ENCODE results near the gene LAPTM5. TPM values are rescaled to one million over a fixed set of nuclear protein-coding genes. Genes with fewer than 3 reads are reported as not detected.

Gene LAPTM5
- total and polyA plus RNA-seq, 2 of the 13 experiments (the other 11 are each of a cell fraction or from before 2014, with no cell fraction given), result 0.41 to 0.86 TPM

- H4K20me1 ChIP-seq (ENCODE audit: insufficient read depth, low read length), result no peaks in the 10 kb centered on the region
- no peak overlapping the region for H3K27ac ChIP-seq (ENCODE audit: extremely low read length, insufficient read depth, low read length)
- no peak overlapping the region for H3K9ac ChIP-seq (ENCODE audit: insufficient read depth, low read depth, low read length)
- DNase-seq (ENCODE audit: low spot score) (no peak), FAIRE-seq (no peak), ATAC-seq (no peak)
- ChIA-PET POLR2A (no interaction called here), CTCF (ENCODE audit: low intra/inter-chr PET ratio, low total read pairs) (no interaction called here)
- no peak for TF ChIP-seq ZNF878 (CRISPR knock-in tag; IDR thresholded peaks at IDR 0.05)
- TF ChIP-seq TEAD3 (CRISPR knock-in tag; optimal IDR thresholded peaks at IDR 0.05; ENCODE audit: borderline replicate concordance), result peak; percentile 55
- no peaks in the 10 kb centered on the region for H3K36me3 ChIP-seq (replicated peaks in 1 of 2; ENCODE audit: control insufficient read depth in 1 of 2, insufficient read depth in 2 of 2, low read length in 2 of 2)
- H2AFZ ChIP-seq (ENCODE audit: low read length), result no peak overlapping the region
- H3K4me2 ChIP-seq (ENCODE audit: low read depth, low read length), result no peak overlapping the region
- no peaks in the 10 kb centered on the region for H3K9me3 ChIP-seq (ENCODE audit: low read length)
- no peak overlapping the region for H3K4me3 ChIP-seq (replicated peaks in 1 of 3; ENCODE audit: insufficient read depth in 1 of 3, low read depth in 2 of 3, low read length in 3 of 3)
- BruUV-seq (replicated peaks), result no TSS peak
- H3K79me2 ChIP-seq (ENCODE audit: insufficient read depth, low read length), result no peaks in the 10 kb centered on the region
- in situ Hi-C loops (cut with HindIII; ENCODE audit: extremely low pct_ligation_motif_present, low pct_unique_long_range_greater_than_20kb) (no loop called here), intact Hi-C loops (cut with micrococcal nuclease; ENCODE audit: unreplicated experiment) (no loop called here)
- peaks cover 31% of the 10 kb centered on the region for H3K4me1 ChIP-seq (ENCODE audit: insufficient read depth, low read length)
- 28% methylated on average over 4 of the region's 5 CpGs for WGBS (ENCODE audit: low lambda C conversion rate)
- no peaks in the 10 kb centered on the region for H3K27me3 ChIP-seq (ENCODE audit: control insufficient read depth in 1 of 2, insufficient read depth in 2 of 2, low read length in 2 of 2)
These were observed 19.4 kb downstream of the LAPTM5 start for GRCh38 chr1:30738040-30738714.

DNA sequence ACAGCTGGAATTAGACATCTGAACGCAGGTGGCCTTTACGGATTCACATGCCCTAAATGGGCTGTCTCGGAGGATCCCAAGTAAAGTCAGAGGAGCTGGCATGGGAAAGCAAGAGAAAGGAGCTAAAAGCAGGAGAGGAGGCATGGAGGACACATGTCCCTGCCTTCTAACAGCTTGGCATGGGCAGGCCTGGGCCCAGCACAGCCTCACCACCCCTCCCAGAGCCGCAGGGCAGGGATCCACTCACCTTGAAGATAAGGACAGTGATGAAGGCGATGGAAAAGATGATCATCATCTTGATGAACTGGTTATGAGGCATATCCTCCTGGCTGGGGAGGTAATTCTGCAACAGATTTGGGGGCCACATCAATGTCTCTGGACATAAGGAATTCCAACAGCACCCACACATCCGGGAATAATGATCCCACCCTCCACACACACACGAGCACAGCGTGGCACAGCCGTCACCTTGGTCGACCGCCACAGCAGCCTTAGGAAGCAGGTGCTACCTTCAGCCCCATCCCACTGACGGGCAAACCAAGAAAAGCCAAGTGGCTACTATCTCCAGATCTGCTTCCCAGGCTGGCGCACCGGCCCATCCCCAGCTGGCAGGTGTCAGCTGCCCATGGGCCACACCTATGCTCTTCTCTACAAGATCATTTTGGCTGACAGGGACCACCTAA is 20.1 kb downstream of the LAPTM5 start:
- BruUV-seq (replicated peaks), result no TSS peak
- no peak for FAIRE-seq
- H3K9ac ChIP-seq (ENCODE audit: insufficient read depth, low read depth, low read length), result no peak overlapping the region
- ATAC-seq, result no peak
- peaks cover 31% of the 10 kb centered on the region for H3K4me1 ChIP-seq (ENCODE audit: insufficient read depth, low read length)
- H3K27me3 ChIP-seq (ENCODE audit: control insufficient read depth in 1 of 2, insufficient read depth in 2 of 2, low read length in 2 of 2), result no peaks in the 10 kb centered on the region
- in situ Hi-C loops (cut with HindIII; ENCODE audit: extremely low pct_ligation_motif_present, low pct_unique_long_range_greater_than_20kb) (no loop called here), intact Hi-C loops (cut with micrococcal nuclease; ENCODE audit: unreplicated experiment) (no loop called here)
- no peaks in the 10 kb centered on the region for H3K9me3 ChIP-seq (ENCODE audit: low read length)
- 70% methylated on average over 6 of the region's 14 CpGs for WGBS (ENCODE audit: low lambda C conversion rate)
- H3K4me2 ChIP-seq (ENCODE audit: low read depth, low read length), result no peak overlapping the region
- no peaks in the 10 kb centered on the region for H4K20me1 ChIP-seq (ENCODE audit: insufficient read depth, low read length)
- no peak overlapping the region for H3K27ac ChIP-seq (ENCODE audit: extremely low read length, insufficient read depth, low read length)
- no peak overlapping the region for H3K4me3 ChIP-seq (replicated peaks in 1 of 3; ENCODE audit: insufficient read depth in 1 of 3, low read depth in 2 of 3, low read length in 3 of 3)
- ChIA-PET CTCF (ENCODE audit: low intra/inter-chr PET ratio, low total read pairs) (no interaction called here), POLR2A (no interaction called here)
- DNase-seq (ENCODE audit: low spot score), result no peak
- H2AFZ ChIP-seq (ENCODE audit: low read length), result no peak overlapping the region
- H3K79me2 ChIP-seq (ENCODE audit: insufficient read depth, low read length), result no peaks in the 10 kb centered on the region
- no peaks in the 10 kb centered on the region for H3K36me3 ChIP-seq (replicated peaks in 1 of 2; ENCODE audit: control insufficient read depth in 1 of 2, insufficient read depth in 2 of 2, low read length in 2 of 2)
- TF ChIP-seq RFX3 (CRISPR knock-in tag; IDR thresholded peaks at IDR 0.05) (no peak), ZC3H4 (CRISPR knock-in tag; IDR thresholded peaks at IDR 0.05; ENCODE audit: borderline replicate concordance) (no peak), TEAD3 (CRISPR knock-in tag; optimal IDR thresholded peaks at IDR 0.05; ENCODE audit: borderline replicate concordance) (no peak), NFATC3 (CRISPR knock-in tag; IDR thresholded peaks at IDR 0.05) (no peak), MEF2D (CRISPR knock-in tag; IDR thresholded peaks at IDR 0.05) (no peak), ZNF296 (CRISPR knock-in tag; conservative IDR thresholded peaks at IDR 0.05) (no peak), TEAD2 (CRISPR knock-in tag; IDR thresholded peaks at IDR 0.05) (no peak), ZBTB49 (CRISPR knock-in tag; IDR thresholded peaks at IDR 0.05; ENCODE audit: borderline replicate concordance) (no peak), ZNF317 (CRISPR knock-in tag; IDR thresholded peaks at IDR 0.05) (no peak), MTA1 (CRISPR knock-in tag; IDR thresholded peaks at IDR 0.05; ENCODE audit: borderline replicate concordance) (no peak)
- TF ChIP-seq, protein P1, sequence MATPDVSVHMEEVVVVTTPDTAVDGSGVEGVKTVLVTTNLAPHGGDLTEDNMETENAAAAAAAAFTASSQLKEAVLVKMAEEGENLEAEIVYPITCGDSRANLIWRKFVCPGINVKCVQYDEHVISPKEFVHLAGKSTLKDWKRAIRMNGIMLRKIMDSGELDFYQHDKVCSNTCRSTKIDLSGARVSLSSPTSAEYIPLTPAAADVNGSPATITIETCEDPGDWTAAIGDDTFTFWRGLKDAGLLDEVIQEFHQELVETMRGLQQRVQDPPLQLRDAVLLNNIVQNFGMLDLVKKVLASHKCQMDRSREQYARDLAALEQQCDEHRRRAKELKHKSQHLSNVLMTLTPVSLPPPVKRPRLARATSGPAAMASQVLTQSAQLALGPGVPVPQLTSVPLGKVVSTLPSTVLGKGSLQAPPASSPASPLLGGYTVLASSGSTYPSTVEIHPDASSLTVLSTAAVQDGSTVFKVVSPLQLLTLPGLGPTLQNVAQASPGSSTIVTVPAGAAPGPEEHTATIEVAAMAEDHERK (CRISPR knock-in tag; IDR thresholded peaks at IDR 0.05; ENCODE audit: low read depth), result no peak
- TF ChIP-seq, protein P2, sequence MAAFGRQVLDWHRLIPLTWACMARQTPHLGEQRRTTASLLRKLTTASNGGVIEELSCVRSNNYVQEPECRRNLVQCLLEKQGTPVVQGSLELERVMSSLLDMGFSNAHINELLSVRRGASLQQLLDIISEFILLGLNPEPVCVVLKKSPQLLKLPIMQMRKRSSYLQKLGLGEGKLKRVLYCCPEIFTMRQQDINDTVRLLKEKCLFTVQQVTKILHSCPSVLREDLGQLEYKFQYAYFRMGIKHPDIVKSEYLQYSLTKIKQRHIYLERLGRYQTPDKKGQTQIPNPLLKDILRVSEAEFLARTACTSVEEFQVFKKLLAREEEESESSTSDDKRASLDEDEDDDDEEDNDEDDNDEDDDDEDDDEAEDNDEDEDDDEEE (CRISPR knock-in tag; IDR thresholded peaks at IDR 0.05), result no peak

Data from HepG2 (cell line).